Ovary (tissue), 3 donors: ENCODE data around the gene RSAD2.

Experiments
- EP300 ChIP-seq: sonication (generic); formaldehyde crosslinking; IDR thresholded peaks from one replicate; pipeline ENCODE4 v1.6.1; 2017; ENCODE audit warnings: antibody characterized with exemption
- POLR2A ChIP-seq: fragments of 450-650 bp; IDR thresholded peaks from one replicate; pipeline ENCODE4 v1.6.1; 2017; ENCODE audit warnings: antibody characterized with exemption, mild to moderate bottlenecking, moderate library complexity
- TF ChIP-seq, protein P1 (sequence below), 3 donors: fragments of 450-650 bp in 2 of 3; fragments of 200-600 bp in 1 of 3; IDR thresholded peaks; one replicate each; pipeline versions ENCODE4 v1.5.1 to v1.8.0; 2016 to 2022; ENCODE audit warnings: antibody characterized with exemption in 3 of 3, mild to moderate bottlenecking in 1 of 3
- donor health status: DM: no; HTN: no; CAD: no.

DNA sequence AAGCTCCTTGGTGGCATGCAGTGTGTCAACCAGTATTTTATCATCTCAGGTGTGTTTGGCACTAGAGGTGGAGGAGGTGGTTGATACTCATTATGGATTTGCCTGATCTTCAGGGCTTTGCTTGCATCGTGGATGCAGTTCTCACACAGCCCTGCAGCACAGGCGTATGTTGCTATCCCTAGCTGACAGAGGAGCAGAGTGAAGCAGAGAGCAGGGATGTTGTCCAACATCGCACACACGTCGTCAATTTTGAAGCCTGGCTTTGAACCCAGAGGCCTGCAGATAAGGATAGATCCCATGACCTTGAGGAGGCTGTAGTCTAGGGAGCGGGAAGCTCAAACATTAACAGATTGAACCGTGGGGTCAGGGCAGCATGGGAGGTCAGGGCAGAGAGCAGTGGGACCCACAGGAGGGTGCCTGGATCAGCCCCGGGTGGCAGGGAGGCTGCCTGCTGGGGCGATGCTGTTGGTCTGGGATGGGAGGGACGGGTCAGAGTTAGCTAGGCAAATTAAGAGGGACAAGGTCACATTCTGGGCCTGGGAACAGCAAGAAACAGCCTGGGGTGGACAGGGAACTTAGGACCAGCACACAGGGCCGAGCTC, 43.8 kb downstream of the RSAD2 start:
- TF ChIP-seq, protein P1, sequence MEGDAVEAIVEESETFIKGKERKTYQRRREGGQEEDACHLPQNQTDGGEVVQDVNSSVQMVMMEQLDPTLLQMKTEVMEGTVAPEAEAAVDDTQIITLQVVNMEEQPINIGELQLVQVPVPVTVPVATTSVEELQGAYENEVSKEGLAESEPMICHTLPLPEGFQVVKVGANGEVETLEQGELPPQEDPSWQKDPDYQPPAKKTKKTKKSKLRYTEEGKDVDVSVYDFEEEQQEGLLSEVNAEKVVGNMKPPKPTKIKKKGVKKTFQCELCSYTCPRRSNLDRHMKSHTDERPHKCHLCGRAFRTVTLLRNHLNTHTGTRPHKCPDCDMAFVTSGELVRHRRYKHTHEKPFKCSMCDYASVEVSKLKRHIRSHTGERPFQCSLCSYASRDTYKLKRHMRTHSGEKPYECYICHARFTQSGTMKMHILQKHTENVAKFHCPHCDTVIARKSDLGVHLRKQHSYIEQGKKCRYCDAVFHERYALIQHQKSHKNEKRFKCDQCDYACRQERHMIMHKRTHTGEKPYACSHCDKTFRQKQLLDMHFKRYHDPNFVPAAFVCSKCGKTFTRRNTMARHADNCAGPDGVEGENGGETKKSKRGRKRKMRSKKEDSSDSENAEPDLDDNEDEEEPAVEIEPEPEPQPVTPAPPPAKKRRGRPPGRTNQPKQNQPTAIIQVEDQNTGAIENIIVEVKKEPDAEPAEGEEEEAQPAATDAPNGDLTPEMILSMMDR (IDR thresholded peaks at IDR 0.05): no peak
- TF ChIP-seq POLR2A: no peak
- no peak for TF ChIP-seq EP300
